8988T (cell line): ENCODE data around the gene ANKS1A.
"Not testable (repeated sequence)": the region's sequence is repeated elsewhere in the genome, so short reads cannot be mapped to it uniquely, and the experiment has no call there.

Source experiments
- DNase-seq: peaks from one replicate; pipeline ENCODE4 v3.0.0; 2011

ANKS1A gene

DNA sequence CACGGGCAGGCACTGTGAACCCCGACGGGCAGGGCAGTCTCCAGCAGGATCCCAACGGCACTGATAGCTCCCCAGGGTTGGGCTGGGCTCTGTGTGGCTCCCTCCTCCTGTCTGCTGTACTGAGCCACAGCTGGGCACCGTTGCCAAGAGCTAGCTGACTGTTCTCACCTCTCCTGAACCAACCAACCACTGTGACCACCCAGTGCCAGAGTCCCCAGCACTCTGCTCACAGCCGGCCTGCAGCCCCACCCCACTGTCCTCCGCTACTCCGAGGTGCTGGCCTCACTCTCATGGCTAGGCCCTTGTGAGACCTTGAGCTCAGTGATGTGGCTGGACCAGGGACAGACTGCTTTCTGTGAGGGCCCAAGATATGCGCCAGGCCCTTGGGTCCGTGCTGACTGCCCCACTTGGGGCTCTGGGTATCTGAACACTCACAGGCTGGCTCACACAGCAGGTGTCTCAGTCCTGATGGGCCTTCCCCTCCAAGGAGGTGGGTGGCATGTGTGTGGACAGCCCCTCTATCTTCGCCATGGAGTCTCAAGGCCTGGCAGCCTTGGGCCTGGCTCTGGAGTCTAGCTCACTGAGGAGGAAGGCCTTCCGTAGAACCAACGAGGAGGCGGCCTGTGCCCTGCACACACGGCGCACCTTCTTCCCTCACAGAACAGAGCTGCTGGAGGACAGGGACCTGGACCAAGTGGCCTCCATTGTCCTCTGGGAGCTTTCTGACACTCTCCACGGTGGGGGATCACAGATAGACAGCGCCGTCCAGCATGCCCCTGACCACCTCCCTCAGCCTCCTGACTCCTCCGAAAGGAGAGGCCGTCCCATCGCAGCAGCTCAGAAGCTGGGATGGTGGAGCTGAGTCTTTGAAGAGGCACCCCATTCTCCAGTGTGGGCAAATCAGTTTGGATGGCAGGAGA, 198.6 kb downstream of the ANKS1A start:
- DNase-seq: peak; percentile 5

DNA sequence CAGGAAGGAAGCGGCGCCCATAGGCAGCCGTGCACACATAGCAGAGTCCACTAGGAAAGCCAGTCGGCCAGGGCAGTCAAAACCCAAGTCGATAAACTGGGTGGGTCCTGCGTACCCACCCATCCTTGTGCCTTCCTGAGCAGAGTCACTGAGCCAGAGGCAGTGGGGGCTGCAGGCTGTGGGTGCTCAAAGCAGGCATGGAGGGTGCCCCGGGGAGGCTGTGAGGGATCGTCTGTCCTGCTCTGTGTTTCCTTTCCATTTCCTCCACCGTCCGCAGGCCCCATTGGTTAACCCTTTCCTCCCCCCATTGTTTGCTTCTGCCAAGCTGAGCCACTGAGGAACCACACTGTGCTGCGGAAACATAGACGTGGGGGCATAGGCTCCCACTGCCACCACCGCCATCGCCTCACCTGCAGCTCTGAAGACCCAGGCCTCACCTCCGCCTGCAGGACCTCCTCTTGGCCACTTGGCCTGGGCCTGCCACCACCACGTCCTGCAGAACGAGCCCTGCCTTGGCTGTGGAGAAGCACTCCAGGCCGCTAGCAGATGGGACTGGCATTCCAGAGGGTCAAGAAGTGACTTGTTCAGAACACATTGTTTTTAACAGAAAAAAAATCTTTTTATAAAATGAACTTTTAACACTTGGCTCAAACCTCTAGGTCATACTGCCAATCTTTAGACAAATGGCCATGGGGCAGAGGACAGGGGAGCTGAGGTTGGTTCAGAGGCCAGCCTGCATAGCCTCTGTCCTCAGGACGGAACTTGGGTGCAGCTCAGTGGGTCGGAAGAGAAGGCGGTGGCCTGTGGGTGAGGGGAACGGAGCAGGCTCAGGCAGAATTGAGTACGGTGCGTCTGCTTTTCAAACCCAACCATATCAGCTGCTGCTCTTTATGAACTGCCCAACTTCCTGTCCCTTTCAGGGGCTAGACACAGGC, 199.5 kb downstream of the ANKS1A start:
- DNase-seq: peak; percentile 17

DNA sequence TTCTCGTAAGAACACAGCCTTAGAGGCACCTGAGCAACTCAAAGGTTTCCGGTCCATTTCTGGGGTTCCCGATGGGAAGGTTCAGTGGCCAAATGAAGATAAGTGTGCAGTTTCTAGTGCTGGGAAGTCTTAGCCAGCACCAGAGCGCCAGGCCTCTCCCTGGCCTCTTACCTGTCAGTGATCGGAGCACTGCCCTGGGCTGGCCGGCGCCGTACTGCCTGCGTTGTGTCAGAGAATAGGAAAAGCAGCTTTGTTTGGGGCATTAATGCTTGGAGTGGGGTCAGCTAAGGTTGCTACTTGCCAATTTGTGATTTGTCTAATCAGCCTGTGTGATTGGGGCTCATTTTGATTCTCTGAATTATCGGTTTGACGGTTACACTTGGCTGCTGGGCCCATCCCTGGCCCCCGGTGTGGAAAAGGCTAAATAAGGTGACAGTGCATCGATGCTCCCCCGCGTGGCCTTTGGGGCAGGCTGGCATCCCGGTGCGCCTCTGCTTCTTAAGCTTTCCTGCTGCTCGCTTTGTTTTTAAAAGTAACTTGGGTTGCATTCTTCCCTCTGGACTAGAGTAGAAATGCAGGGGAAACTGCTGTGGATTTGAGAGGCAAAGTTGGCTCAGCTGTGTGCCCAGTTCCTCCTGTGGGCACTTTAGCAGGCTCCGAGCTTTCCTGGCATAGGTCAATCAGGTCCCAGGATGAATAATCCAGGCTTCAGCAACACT, 200.3 kb downstream of the ANKS1A start:
- DNase-seq: peak; percentile 7

DNA sequence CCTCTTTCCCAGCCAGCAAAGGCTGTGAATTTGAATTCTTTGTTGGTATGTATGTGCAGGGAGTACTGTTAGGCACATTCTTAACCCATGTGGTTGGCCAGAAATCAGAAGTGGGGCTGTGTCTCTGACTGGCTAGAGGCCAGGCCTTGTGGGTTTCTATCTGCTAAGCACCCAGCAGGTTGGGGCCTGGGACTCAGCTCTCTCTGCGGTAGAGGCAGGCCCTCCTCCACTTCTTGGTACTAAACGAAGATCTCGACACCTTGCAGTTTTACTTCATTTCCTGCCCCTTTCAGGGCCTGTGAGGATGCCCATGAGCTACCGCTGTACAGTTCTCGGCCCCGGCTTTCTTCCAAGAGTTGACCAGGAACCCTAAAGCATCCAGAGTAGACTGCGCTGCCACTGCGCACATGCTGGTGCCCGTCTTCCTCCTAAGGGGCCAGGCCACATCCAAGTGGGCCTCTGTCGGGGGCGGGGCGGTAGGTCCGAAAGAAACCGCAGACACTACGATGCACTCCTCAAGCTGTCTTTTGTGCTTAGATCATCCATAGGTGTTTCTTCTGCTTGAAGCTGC, 201.0 kb downstream of the ANKS1A start:
- no peak for DNase-seq

DNA sequence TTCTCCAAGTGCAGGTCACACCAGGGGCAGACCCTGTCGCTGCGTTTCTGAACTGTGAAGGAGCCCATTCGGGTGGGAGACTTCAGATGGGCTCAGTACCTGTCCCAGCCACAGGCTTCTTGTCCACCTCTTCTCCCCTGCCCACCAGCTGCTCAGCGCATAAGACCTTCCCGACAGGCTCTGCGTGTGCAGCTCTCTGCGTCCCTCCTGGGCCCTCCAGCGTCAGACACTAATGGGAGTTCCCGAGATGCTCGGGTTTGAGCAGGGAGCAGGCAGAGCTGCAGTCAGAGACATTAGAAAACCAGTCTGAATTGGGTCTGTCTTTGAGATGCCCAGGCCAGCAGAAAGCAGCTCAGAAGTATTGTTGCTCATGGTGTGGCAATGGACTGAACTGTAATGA, 201.7 kb downstream of the ANKS1A start:
- DNase-seq: no peak

DNA sequence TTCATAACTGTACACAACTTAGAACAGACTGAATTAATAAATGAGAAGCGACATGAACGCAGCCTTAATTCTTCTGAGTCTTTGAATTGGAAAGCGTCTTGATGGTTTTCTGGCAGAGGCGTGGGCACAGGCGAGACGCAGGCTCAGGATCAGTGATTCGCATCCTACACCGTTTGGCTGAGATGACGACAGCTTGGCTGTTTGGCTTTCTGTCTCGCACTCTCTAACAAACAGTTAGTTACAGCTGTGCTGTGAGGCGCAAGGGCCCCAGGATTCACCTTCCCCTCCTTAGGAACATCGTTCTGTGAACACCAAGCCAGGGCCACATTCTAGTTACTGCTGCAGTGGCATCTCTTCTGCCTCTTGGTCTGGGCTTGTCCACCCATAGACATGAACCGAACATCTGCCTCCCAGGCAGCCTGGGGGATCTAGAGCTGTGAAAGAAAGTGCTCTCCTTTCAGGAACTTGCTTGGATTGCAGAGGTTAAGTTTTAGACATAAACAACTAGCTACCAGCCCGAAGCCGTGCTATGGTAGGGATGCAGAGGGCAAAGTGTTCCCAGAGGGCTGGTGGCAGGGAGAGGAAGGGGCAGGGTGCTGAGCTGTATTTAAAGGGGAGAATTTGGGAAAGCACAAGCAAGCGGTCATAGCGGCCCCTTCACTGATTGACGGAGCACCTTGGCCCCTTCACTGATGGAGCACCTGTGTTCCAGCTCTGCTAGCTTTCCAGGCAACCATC, 202.5 kb downstream of the ANKS1A start:
- no peak for DNase-seq

DNA sequence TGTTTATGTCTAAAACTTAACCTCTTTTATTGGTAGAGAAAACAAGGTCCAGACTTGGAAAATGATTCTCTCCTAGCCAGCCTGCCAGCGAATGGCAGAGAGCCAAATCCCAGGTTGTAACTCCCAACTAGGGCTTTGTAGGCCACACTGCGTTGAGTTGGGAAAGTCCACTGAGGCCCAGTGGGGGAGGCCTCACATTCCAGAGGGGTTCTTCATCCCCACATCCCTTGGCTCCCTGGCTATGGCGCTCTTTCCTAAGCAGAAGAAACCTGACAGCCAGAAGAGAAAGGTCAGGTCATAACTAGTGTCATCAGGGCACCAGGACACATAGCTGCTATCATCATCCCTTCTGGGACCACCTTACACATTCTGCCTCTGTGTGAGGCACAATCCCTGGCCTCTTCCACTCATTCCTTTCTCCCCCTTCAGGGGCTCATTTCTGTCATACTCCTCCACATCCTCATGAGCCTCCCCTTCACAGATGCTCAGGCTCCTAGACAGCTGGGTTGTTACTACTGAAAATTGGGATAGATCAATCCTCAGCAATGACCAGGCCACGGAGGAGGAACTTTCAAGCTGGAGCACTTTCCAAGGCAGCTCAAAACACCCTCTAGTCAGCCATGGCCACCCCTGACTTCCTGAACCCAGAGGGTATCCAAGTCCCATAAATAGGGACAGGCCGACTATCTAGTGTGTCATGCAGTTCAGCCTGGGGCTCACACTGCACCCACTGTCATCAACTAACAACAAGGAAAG, 203.5 kb downstream of the ANKS1A start:
- no peak for DNase-seq

DNA sequence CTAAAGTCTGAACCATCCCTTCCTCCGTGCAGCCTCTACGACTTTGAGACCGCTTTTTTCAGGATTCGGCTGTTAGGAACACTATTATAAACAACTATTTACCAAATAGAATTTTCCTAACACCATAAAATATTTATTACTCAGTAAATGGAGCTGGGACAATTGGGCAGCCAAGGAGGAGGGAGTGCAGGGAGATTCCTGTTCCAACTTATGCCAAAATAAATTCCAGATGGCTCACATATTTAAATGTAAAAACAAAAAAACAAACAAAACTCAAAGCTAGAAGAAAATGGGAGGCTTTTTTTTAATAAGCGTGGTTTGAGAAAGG, 204.0 kb downstream of the ANKS1A start:
- no peak for DNase-seq

DNA sequence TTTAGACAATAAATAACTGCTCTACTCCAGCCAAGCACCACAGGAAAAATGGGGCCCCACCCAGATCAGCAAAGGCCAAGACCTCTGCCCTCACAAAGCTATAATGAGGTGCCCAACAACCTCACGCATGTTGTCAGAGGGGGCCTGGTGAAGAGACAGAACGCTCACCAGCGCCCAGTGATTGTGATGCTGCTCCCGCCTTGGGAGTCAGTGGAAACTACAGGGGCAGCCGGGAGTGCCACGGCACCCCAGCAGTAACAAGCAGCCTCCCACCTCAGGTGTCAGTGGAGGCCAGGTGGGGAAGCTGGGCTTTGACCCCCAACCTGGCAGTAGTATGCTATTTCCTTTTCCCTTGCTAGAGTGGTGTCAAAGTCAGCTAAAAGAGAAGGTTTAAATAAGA, 204.7 kb downstream of the ANKS1A start:
- DNase-seq: no peak

DNA sequence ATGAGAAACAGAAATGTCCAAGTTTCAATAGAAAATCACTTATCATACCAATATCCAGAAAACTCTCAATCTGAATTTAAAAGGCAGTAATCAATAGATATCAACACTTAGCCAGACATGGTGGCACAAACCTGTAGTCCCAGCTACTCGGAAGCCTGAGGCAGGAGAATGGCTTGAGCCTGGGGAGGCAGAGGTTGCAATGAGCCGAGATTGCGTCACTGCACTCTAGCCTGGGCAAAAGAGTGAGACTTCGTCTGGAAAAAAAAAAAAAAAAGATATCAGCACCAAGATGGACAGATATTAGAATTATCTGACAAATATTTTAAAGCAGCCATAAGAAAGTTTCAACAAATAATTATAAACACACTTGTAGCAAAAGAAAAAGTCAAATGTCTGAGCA, 205.1 kb downstream of the ANKS1A start:
- DNase-seq: no peak

DNA sequence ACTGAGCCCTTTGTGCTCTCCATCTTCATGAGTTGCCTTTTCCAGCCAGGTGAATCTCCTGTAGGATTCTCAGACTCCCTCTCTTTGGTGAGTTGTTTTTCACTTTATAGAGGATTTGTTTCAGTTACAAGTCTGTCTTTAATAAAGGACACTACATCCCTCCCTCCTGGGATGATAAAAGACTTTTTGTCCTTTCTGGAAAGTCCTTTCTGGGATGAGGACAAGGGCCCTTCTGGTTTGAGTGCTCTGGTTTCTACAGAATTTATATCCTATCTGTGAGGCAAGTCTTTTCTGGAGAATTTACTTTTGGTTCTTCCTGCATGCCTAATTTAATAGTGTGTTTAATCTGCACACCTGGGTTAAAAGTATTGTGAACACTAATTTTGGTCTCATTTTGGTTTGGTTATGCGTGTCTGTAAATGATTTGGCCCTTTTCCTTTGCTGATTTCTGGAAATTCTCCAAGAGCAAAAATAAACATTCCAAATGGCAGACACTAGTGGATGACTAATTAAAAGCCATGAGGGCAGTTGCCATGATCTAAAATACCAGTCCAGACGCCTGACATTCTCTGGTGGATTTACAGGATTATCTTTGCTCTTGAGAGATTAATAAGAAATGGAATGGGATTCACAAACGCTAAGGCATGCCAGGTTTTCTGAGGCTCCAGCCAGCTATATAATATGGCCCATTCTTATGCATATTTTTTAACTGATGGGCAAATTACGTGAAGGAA, 207.2 kb downstream of the ANKS1A start:
- DNase-seq: no peak

DNA sequence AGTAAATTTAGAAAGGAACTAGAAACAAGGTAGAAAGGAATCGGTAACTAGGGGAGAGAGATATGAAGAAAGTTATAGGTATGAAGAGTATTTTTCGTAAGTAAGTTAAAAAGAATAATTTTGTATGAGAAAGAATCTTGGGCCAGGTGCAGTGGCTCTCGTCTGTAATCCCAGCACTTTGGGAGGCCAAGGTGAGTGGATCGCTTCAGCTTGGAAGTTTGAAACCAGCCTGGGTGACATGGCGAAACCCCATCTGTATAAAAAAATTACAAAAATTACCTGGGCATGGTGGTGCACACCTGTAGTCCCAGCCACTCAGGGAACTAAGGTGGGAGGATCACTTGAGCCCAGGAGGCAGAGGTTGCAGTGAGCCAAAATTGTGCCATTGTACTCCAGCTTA, 210.1 kb downstream of the ANKS1A start:
- no peak for DNase-seq

DNA sequence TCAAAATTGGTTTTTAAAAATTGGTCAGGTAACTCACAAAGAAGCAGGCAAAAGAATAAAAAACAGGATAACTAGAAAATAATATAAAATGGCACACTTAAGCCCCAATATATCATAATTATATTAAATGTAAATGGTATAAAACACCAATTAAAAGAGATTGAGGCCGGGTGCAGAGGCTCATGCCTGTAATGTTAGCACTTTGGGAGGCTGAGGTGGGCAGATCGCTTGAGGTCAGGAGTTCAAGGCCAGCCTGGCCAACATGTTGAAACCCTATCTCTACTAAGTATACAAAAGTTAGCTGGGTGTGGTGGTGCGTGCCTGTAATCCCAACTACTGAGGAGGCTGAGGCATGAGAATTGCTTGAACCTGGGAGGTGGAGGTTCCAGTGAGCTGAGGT, 216.0 kb downstream of the ANKS1A start:
- DNase-seq: no peak

DNA sequence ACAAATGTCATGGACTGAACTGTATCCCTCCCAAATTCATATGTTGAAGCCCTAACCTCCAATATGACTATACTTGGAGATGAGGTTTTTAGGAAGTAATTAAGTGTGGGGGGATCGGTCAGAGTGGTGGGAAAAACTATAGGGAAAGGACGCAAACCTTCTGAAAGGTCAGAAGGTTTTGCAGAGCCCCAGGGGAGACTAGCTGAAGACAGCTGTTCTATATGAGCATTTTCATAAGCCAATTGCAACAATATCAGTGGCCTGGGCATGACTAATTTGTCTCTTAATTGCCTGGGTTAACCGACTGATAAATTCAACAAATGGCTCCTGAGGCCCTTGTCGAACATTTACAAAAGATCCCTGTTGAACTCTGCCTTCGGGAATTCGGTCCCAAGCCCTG, 217.0 kb downstream of the ANKS1A start:
- DNase-seq: not testable (repeated sequence)

DNA sequence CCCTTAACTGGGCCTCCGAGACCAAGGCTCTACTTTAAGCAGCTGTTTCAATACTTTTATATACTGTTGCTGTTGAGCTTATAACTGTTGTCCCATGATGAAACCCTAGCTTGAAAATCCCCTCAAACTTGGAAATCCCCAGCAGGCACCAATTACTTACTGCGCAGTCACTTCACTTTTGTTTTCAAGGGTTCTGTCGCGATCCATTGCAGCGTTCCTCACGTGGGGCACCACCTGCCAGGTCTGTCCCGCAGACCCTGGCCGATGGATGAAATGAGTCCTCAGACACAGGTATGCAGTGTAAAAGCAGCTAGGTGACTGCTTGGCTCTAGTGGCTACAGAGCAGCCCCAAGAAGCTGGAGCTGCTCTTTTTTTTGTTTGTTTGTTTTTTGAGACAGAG, 218.2 kb downstream of the ANKS1A start:
- DNase-seq: not testable (repeated sequence)

DNA sequence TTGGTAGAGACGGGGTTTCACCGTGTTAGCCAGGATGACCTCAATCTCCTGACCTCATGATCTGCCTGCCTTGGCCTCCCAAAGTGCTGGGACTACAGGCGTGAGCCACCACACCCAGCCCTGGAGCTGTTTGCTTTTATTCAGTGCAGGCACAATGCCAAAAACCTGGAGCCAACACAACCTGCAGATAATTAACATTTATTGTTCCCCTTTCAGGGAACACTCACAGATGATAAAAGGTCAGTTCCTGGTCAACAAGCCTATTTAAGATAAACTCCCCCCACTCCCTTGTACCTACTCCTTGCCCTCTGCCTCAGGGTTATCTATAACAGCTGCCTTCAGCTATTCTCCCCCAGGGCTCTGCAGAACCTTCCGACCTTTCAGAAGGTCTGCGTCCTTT, 218.7 kb downstream of the ANKS1A start:
- DNase-seq: not testable (repeated sequence)

DNA sequence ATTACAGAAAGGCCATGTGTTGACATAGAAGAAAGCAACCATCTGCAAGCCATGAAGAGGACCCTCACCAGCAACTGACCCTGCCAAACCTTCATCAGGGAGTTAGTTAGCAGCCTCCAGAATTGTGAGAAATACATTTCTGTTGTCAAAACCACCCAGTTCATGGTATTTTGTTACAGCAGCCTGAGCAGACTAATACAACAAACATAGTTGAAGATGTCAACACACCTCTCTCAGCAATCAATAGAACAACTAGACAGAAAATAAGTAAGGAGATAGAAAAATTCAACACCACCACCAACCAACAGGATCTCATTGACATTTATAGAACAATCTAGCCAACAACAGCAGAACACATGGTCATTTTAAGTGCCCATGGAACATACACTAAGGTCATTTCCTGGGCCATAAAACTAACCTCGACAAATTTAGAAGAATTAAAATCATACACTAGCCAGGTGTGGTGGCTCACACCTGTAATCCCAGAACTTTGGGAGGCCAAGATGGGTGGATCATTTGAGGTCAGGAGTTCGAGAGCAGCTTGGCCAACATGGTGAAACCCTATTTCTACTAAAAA, 219.3 kb downstream of the ANKS1A start:
- no peak for DNase-seq

DNA sequence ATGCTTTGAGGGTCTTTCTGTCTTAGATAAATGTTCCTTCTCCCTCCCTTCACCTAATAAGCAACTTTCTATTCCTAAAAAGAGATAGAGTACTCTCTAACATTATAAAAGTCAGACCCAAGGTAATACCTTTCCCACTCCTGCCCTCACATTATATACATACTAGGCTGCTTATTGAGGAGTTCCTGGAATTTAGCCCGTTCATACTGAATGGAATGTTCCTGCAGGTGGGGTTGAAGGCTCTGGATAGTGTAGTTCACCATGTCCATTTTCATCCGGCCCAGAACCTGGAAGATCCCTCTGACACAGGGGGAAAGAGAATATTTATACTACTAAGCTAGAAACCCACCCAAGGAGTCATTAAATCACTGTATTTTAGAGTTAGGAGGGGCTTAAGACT, 231.7 kb downstream of the ANKS1A start:
- DNase-seq: no peak

DNA sequence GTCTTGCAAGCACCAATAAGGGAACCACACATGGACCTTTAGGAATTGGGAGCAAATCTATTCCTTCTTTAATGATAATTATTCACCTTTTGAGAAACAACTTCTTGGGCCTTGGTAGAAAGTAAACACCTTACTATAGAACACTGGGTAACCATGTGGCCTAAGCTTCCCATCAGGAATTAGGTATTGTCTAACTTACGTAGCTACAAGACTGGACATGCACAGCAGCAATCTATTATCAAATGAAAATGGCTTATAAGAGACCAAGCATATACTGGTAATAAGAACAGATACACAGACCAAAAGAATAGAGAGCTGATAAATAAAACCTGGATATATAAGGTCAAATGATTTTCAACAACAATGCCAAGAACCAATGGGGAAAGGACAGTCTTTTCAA, 235.3 kb downstream of the ANKS1A start:
- no peak for DNase-seq

DNA sequence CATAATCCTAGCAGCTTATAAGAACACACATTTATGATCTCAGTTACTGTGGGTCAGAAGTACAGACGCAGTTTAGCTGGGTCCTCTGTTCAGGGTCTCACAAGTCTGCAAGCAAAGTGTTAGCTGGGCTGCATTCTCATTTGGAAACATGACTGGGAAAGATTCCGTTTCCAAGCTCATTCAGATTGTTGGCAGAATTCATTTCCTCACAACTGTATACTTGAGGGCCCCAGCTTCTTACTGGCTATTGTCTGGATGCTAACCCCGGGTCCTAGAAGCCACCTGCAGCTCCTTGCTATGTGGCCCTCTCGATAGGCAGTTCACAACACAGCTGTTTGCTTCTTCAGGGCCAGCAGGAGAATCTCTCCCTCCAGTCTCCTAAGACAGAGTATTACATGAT, 239.0 kb downstream of the ANKS1A start:
- no peak for DNase-seq
